Measurements from ENCODE around the gene ANKS3.

DNA sequence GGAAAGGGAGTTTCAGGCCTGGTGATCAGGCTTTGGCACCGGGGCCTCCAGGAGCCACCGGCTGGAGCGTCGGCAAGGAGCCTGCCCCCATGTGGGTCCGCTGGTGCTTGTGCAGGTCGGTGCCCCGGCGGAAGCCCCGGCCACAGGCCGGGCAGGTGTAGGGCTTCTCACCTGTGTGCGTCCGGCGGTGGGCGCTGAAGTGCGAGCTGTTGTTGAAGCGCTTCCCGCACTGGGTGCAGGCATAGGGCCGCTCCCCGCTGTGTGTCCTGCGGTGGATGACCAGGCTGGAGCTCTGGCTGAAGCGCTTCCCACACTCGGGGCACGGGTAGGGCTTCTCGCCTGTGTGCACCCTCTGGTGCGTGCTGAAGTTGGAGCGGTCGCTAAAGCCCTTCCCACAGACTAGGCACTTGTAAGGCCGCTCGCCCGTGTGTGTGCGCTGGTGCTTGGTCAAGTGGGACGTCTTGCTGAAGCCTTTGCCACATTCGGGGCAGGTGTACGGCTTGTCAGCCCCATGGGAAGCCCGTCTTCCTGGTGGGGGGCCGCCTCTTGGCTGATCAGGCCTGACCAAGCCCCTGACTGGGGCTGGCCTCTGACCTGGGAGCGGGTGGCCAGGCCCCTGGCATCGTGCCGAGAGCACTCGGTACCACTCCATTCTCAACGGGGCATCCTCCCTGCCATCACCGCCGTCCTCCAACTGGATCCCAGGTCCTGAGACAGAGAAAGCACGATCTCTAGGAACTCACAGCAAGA is 18.5 kb upstream of the ANKS3 start:
- TF ChIP-seq POLR2A (IDR thresholded peaks at IDR 0.05), result no peak
- TF ChIP-seq, protein P1, sequence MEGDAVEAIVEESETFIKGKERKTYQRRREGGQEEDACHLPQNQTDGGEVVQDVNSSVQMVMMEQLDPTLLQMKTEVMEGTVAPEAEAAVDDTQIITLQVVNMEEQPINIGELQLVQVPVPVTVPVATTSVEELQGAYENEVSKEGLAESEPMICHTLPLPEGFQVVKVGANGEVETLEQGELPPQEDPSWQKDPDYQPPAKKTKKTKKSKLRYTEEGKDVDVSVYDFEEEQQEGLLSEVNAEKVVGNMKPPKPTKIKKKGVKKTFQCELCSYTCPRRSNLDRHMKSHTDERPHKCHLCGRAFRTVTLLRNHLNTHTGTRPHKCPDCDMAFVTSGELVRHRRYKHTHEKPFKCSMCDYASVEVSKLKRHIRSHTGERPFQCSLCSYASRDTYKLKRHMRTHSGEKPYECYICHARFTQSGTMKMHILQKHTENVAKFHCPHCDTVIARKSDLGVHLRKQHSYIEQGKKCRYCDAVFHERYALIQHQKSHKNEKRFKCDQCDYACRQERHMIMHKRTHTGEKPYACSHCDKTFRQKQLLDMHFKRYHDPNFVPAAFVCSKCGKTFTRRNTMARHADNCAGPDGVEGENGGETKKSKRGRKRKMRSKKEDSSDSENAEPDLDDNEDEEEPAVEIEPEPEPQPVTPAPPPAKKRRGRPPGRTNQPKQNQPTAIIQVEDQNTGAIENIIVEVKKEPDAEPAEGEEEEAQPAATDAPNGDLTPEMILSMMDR (IDR thresholded peaks at IDR 0.05), result no peak
